Skin epidermis (tissue), 12 donors: ENCODE measurements around the gene HSH2D.

Source experiments
- H3K27ac ChIP-seq, 21 experiments: fragments of 200-600 bp; sonication (generic) in 11 of 21; one replicate each; pipeline ENCODE4 v1.5.0; 2020; ENCODE audit warnings: mild to moderate bottlenecking in 3 of 21, inconsistent platforms in 2 of 21, moderate library complexity in 2 of 21
- H3K4me3 ChIP-seq, 7 experiments: fragments of 200-600 bp; sonication (generic) in 2 of 7; one replicate each; pipeline ENCODE4 v1.5.0; 2020; ENCODE audit warnings: inconsistent platforms in 2 of 7, mild to moderate bottlenecking in 2 of 7, moderate library complexity in 1 of 7

HSH2D gene

DNA sequence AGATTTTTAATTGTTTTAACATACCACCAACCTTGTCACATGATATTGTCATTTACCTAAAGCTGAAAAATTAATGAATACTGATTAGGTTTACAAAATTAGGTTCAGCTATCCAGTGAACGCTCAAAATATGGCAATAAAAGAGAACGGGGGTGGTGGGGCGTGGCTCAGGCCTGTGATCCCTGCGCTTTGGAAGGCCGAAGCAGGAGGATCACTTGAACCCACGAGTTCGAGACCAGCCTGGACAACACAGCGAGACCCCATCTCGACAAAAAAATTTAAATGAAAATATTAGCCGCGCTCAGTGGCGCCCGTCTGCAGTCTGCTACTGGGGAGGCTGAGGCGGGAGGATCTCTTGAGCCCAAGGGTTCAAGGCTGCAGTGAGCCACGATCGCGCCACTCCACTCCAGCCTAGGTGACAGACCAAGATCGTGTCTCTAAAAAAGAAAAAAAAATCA, 41.2 kb downstream of the HSH2D start:
- H3K27ac ChIP-seq = peak overlapping the region in 16 of 21 experiments; percentile 8 to 95 (median 87)

DNA sequence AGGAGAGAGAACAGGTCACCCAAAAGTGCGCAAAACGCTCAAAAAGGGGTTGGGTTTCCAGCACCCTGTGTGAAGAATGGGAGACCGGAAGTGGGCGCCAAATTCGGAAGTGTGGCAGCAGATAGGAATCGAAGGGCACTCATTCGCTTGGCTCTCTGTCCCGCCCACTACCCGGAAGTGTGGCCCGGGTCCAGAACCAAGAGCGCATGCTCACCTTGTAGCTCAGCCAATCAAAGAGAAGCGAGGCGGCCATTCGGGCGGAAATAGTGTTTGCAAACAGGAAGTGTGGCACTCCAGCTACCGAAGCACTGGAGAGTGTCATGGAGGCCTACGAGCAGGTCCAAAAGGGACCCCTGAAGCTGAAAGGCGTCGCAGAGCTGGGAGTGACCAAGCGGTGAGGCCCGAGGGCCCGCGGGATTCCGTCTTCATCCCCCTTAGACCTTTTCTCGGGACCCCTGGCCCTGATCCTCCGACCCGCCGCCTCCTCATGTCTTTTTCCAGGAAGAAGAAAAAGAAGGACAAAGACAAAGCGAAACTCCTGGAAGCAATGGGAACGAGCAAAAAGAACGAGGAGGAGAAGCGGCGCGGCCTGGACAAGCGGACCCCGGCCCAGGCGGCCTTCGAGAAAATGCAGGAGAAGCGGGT, 41.8 kb downstream of the HSH2D start, which contains the start of gene FAM32A:
Gene FAM32A, plus strand, starts transcription at position 288 of the 645 bp plus-strand sequence. Its CDS starts 33 bp downstream, at position 321.
- H3K27ac ChIP-seq = peak within 1 kb of the TSS; percentile 63 to 95 (median 88)

More for the DNA sequence above, 41.2 kb downstream of the HSH2D start:
- peak overlapping the region; percentile 74 to 98 (median 94) for H3K4me3 ChIP-seq

DNA sequence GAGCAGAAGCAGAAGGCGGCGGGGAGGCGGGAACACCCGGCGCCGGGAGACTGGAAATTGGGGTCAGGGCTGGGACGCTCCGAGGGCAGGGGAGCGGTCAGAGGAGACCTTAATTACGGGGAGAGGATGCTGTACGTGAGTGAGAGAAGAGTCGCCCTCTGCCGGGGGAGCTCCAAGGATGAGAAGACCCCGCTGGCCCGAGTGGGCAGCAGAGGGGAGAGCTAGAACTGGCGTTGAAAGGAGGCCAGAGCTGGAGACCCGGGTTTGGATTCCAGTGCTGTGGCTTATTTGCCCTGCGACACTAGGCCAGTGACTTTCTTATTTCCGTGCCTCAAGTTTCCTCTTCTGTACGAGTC, 42.3 kb downstream of the HSH2D start:
- peak overlapping the region; percentile 63 to 95 (median 88) for H3K27ac ChIP-seq

More for the DNA sequence above, 41.8 kb downstream of the HSH2D start, which contains the start of gene FAM32A:
- peak within 1 kb of the TSS; percentile 74 to 98 (median 94) for H3K4me3 ChIP-seq

DNA sequence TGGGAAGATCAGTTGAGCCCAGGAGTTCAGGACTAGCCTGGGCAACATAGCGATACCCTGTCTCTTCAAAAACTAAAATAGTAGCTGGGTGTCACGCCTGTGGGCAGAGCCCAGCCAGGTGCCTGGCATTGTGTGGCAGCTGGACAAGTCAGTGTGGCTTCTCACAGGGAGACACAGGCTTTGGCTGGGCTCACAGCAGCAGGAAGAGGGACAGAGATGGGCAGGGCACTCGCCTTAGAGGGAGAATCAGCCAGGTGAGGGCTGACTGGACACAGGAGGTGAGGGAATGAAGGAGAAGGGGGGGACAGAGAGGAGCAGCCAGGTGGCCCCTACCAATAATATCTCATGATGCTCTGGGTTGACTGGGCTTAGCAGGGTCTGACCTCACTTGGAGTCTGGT, 45.0 kb downstream of the HSH2D start:
- Histone ChIP-seq H3K4me3 (no peak overlapping the region), H3K27ac (no peak overlapping the region)

More for the DNA sequence above, 42.3 kb downstream of the HSH2D start:
- H3K4me3 ChIP-seq = peak overlapping the region; percentile 74 to 98 (median 94)

DNA sequence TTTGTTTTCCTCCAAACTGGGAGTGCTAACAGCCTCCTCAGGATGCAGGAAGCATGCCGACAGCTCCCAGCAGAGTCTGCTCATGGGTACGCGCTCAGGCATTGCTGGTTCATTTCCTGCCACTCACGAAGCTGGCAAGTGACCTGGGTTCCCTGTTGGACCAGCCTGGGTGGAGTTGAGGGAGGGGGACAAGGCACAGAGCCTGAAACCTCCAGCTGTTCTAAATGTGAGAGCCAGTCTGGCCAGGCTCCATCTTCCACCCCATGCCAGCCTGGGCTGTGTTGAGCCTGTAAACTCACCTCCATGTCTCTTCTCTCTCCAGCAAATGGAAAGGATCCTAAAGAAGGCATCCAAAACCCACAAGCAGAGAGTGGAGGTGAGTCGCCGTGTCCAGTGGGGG, 46.7 kb downstream of the HSH2D start:
- no peak overlapping the region for H3K27ac ChIP-seq
- no peak overlapping the region for H3K4me3 ChIP-seq

DNA sequence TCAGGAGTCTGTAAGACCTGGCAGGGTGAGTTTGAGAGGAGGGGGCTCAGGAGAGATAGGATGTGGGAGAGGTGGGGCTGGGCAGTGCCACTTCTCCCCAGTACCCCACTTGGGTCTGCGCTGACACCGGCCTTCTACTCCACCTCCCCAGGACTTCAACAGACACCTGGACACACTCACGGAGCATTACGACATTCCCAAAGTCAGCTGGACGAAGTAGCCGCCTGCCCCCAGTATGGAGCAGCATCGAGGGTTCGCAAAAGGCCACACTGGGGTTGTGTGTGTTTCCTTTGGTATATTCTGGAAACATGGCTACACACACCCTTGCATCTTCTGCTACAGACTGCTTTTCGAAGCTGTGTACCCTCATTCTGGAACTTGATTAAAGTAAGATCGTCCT, 47.3 kb downstream of the HSH2D start:
- Histone ChIP-seq H3K4me3 (no peak overlapping the region), H3K27ac (no peak overlapping the region)

DNA sequence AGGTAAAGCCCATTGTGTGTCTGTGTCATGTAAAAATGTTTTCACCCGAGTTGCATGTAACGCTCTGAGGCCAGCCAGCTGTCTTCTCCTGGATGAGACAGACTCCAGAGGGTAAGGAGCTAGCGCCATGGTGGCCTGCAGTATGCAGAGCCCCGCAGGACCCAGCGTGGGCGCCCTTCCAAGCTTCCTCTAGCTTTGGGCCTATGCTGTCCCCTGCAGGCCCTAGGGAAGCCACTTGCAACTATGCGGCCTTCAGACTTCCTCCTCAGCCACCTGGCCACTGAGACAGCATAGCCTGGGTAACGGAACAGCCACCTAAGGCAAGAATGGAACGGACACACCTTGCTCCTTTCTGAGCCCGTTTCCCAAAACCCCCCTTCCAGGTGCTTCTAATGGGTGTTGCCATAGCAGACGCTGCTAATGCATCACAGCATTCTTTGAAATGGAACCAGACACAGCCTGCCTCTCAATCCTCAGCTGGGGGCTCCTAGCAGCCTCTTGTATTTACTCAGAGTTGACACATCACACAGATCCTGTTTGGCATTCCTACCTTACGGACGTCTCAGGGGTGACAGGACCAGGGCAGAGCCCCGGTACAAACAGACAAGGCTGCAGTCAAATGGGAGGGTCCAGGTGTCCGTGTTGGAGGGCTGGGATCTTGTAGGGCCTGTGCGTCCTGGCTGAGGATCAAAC, 47.9 kb downstream of the HSH2D start:
- Histone ChIP-seq H3K4me3 (no peak overlapping the region), H3K27ac (no peak overlapping the region)

DNA sequence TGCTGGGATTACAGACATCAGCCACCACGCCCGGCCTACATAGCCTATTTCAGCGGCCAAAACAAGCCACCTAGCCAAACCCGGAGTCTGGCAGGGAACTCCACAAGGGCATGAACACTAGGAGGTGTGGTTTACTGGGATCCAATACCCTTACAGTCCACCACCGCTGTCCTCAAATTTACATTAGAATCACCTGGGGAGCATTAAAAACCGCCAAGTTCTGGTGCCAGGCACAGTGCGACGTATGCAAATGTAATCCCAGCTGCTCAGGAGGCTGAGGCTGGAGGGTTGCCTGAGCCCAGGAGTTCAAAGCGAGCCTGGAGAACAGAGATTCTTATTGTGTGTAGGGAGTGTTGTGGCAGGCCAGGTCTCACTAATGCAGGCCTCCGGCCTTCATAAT, 50.0 kb downstream of the HSH2D start:
- Histone ChIP-seq H3K27ac (no peak overlapping the region), H3K4me3 (no peak overlapping the region)

DNA sequence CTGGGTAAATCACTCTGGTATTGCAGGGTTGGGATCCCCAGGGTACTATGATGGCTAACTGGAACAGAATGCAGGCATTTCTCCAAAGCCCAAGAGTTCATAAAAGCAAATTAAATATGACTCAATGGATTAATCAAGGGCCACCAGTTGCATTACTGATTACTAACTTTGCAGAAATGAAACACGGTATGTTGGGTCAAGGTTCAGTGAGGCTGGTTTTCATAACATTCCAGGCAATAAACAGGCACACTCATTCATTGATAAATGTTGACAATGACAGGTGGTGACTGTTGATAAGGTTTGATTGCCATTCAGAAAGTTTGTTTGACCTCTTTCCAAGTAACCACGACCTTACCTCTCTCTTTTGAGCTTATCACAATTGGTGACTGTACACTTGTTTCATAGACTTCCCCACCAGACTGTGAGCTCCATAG, 53.7 kb downstream of the HSH2D start:
- Histone ChIP-seq H3K27ac (peak overlapping the region in 20 of 21 experiments; percentile 73 to 96 (median 88)), H3K4me3 (peak overlapping the region; percentile 76 to 99 (median 79))

DNA sequence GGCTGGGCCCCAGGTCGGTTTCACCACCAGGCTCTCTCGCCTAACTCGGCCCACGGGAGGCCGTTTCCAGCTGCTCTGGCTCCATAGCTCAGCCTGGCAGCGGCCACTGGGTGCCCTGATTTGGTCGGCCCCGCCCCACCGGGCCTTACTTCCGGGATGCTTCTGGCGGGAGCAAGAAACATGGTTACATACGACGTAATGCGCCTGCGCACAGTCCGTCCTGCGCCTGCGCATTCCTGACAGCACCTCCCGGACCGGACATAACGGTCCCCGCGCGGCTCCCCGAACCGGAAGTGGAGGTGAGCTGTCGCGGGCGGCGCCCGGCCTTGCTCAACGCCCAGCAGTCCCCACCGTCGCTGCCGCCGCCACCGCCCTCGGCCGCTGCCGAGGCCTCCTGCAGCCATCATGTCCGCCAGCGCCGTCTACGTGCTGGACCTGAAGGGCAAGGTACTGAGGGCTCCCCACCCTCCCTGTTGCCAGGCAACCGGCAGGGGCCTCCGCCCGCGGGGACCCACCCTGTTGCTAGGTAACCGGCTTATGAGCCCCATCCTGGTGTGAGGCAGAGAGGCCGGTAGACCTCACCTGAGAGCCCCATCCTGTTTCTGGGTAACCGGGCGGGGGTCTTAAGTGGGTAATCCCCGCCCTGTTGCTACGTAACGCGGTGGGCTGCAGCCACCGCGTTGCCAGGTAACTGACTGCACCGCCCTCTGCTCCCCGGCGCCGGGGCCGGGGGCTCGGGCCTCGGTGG, 54.3 kb downstream of the HSH2D start, which contains the start of gene AP1M1:
Gene AP1M1, plus strand, starts transcription at position 290 of the 748 bp plus-strand sequence. Its CDS starts 116 bp downstream, at position 406.
- Histone ChIP-seq H3K4me3 (peak within 1 kb of the TSS; percentile 76 to 99 (median 79)), H3K27ac (peak within 1 kb of the TSS; percentile 35 to 96 (median 88))

DNA sequence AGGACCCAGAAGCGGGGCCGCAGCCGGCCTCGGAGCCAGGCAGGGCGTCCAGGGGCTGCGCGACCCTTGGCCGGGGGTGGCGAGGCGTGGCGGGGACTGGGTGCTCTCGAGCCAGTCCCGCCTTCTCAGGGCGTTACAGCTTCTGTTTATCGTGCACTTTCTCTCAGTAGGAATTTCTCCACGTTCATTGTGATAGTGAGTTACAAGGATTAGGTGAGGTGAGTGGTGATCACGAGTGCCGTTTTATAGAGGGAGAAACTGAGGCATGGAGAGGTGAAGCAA, 54.8 kb downstream of the HSH2D start:
- H3K27ac ChIP-seq = peak overlapping the region; percentile 35 to 96 (median 88)
- H3K4me3 ChIP-seq = peak overlapping the region; percentile 76 to 99 (median 79)

DNA sequence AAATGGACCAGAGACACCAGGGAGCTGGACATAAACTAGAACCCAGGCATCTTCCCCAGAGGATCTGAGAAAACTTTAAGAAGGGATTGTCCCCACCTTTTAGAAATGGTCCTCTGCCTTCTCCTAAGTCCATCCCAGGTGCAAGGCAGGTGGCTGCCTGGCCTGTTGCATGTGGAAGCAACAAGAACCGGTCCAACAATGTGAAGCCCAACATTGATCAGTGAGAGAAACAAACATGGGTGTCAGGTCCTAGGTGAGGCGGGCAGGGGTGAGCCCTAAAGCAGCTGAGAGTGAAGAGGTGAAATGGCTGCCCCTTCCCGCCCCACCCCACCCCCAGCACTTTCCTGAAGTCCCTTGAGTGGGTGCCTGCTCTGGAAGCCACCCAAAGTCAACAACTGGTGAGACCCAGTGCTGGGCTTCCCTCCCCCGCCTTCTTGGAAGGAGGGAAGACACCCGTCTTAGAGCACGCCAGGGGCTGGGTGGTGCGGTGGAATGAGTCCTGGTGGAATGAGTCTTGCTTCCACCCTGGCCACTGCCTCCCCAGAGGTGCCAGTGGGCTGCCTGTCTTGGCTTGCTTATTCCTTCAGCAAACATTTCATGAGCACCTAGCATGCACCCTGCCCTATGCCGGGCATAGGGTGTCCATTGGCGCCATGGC, 55.9 kb downstream of the HSH2D start:
- Histone ChIP-seq H3K27ac (peak overlapping the region in 5 of 21 experiments; percentile 13 to 94 (median 29)), H3K4me3 (no peak overlapping the region)

DNA sequence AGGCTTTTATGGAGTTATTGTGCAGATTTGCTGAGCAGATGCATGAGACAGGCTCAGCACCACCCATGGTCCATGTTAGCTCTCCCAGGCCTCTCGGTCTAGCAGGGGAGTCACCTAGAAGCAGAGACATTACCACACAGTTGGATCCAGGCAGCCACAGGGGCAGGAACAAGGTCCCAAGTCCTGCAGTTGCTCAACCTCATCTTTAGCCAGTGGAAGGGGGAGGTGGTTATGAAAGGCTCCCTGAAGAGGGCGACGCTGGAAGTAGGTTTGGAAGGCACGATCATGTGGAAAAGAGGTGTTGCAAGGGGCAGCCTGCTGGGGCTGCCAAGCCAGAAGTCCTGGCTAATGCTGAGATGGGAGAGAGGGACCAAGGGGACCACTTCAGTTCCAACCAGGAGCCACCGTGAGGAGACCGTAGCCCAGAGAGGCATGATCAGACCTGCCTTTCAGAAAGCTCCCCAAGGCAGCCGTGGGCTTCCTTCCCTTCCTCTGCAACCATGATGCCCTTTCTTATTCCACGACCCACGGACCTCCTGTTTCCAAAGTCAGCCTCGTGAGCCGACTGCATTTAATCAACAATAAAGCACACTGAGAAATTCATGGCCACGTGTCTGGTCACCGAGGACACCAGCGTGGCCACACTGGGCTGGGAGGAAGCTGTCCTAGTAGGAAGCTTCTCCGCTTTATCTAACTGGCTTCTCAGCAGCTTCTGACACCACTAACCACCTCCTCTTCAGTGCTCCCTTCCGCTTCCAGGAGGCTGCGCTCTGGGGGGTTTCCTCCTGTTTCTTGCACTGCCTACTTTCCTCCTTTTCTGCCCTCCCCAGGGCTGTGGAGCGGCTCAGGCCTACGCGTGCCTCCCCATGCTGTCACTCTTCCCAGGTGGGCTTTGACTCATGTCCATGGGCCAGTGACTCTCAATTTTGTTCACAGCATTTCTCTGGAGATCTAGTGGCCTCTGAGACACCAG, 56.8 kb downstream of the HSH2D start:
- peak overlapping the region in 2 of 21 experiments; percentile 25 to 29 for H3K27ac ChIP-seq
- no peak overlapping the region for H3K4me3 ChIP-seq

DNA sequence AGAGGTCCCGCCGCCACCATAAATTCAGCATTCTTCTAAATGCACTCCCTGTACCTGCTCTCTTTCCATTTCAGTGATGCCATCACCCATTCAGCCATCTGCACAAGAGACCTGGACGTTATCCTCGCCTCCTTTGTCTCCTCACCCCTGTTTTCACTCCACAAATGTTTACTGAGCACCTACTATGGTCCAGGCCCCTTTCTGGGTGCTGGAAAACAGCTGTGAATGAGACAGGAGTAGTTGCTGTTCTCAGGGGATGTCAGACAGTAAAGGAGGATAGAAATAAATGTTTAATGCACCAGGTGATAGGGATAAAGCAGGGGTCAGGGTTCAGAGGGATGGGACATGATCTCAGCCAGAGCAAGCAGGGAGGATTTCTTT, 57.5 kb downstream of the HSH2D start:
- Histone ChIP-seq H3K27ac (no peak overlapping the region), H3K4me3 (no peak overlapping the region)

DNA sequence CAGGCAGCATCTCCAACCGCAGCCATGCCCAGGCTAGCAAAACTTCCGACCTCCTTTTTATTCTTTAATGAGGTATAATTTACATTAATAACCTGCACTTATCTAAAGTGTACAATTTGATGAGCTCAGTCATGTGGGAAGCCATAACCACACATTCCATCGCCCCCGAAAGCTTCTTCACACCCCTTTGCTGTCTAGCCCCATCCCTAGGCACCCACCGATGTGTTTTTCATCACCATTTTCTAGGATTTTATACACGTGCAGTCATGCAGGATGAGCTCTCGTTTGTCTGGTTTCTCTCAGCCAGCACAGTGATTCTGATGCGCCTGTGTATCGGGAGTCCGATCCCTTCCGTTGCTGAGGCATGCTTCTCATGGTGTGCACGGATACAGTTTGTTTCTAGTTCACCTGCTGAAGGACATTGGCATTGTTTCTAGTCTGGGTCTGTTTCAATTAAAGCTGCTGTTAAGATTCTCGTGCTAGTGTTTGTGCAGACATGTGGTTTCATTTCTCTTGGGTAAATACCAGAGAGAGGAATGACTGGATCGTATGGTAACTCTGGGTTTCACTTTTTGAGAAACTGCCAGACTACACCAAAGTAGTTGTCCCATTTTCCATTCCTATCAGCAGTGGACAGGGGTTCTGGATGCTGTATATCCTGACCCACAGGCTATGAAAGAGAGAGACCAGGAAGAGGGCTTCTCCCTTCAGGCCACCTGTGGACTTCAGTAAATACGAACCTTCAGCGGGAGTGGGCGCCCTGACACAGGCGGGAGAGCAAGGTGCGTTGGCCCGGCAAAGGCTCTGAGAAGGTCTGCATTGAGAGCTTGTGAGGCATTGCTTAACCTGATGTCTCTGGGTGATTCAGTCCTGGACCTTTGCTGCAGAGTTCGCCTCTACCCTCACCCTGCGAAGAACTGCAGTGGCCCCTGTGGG, 59.1 kb downstream of the HSH2D start:
- Histone ChIP-seq H3K4me3 (no peak overlapping the region), H3K27ac (peak overlapping the region in 1 of 21 experiments; percentile 38)

DNA sequence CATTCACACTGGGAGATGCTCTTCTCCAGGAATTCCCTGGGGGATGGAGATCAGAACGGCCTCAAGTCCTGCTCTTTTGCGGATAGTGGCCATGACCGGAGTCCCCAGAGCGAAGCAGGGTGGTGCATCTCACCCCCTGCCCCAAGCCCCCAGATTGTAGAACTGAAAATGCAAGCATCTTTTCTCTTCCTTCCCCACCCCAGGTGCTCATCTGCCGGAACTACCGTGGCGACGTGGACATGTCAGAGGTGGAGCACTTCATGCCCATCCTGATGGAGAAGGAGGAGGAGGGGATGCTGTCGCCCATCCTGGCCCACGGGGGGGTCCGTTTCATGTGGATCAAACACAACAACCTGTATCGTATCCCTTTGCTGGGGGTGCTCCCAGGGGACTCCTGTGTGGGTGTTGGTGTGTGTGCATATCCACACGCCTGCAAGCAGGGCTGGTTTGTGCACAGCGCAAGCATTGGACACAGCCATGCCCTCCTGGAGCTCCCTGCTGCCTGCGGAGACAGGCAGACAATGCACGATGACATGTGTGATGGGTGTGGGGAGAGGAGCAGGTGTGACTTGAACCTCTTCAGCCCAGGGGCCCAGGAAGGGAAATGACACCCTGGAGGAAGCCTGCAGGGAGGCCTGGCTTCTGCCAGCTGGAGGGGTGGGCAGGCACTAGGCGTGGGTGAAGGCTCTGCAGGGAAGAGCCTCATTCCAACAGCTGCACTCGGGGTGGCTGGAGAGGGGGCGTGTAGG, 59.9 kb downstream of the HSH2D start:
- peak overlapping the region in 1 of 21 experiments; percentile 38 for H3K27ac ChIP-seq

DNA sequence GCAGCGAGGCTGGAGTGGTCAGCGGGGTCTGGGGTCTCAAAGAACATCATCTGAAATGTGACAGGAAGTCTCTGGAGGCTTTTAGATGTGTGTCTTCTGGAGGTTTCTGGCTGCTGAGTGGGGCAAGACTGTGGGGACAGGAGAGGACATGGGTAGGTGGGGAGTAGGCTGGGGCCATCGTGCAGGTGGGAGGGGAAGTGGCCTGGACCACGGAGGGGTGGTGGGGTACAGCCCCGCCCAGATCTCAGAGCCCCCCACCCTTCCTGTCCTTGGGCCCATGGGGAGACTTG, 60.5 kb downstream of the HSH2D start:
- Histone ChIP-seq H3K27ac (no peak overlapping the region), H3K4me3 (no peak overlapping the region)

More for the DNA sequence above, 59.9 kb downstream of the HSH2D start:
- H3K4me3 ChIP-seq = no peak overlapping the region
